ENCODE data around the gene GDPGP1.
"Not testable (repeated sequence)": the region's sequence is repeated elsewhere in the genome, so short reads cannot be mapped to it uniquely, and the experiment has no call there.

Gene GDPGP1

GRCh38 chr15:90234096-90234988, at the start of gene GDPGP1:
Gene GDPGP1 (plus strand): TSS chr15:90234209. CDS start chr15:90240909, 6,700 bp downstream.
- in situ Hi-C loops (cut with HindIII; ENCODE audit: low sequenced_read_pairs) = no loop called here

GRCh38 chr15:90184786-90185704, 49.0 kb upstream of the GDPGP1 start:
- in situ Hi-C loops (cut with HindIII; ENCODE audit: low sequenced_read_pairs) = no loop called here

DNA sequence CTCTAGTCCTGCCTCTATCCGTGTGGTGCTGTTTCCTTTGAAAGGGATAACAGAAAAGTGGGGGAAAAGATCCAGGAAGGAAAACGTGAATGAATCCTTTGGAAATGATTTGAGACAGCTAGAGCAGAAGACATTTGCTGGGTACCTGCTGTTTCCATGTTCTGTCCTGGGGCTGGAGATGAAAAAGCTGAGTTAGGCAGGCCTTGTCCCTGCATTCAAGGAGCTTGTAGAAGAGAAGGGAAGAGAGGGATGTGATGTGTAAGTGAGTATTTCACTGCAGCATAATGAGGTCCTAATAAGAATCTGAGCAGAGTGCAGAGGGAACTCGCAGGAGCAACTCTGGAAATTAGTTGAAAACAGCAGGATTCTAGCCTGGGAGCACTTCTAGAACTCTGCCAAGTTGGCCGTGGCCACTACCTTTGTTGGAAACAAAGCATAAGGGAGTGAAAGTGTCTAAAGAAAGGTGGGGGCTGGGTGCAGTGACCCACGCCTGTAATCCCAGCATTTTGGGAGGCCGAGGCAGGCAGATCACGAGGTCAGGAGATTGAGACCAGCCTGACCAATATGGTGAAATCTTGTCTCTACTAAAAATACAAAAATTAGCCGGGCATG, 46.6 kb upstream of the GDPGP1 start:
- in situ Hi-C loops (cut with HindIII; ENCODE audit: low sequenced_read_pairs) = no loop called here

- in situ Hi-C loops (cut with HindIII; ENCODE audit: low sequenced_read_pairs) = not testable (repeated sequence)
Observed at GRCh38 chr15:90188065-90188464, 45.9 kb upstream of the GDPGP1 start.

DNA sequence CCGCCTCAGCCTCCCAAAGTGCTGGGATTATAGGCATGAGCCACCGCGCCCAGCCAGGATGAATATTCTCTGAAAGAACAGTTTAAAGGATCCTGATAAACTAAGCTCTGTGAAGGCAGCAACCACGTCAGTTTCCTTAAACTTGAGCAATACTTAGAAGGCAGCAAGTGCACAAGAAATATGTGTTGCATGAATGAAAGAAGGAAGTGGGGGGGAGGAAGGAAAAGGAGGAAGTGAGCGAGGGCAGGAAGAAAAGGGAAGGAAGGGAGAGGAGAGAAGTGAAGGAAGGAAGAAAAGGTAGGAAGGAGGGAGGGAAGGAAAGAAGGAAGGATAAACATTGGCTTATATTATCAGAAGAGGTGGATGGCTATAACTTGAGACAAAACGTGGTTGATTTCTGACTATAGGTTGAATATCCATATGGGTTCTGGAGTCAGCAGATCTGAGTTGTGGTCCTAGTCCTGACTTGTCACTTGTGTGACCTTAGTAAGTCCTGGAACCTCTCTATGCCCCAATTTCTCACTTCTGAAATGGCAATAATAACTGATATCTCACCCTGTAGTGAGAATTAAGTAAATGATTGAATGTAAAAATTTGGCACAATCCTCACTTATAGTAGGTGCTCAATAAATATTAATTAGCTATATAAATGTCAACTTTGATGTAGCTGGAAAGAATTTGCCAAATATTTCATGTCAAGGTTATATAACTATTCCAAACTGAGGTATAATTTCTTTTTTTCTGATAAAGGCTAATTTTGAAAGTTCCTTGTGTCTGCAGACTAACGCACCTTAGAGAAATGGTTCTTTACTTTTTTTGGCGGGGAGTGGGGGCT, 44.9 kb upstream of the GDPGP1 start:
- in situ Hi-C loops (cut with HindIII; ENCODE audit: low sequenced_read_pairs) = no loop called here

DNA sequence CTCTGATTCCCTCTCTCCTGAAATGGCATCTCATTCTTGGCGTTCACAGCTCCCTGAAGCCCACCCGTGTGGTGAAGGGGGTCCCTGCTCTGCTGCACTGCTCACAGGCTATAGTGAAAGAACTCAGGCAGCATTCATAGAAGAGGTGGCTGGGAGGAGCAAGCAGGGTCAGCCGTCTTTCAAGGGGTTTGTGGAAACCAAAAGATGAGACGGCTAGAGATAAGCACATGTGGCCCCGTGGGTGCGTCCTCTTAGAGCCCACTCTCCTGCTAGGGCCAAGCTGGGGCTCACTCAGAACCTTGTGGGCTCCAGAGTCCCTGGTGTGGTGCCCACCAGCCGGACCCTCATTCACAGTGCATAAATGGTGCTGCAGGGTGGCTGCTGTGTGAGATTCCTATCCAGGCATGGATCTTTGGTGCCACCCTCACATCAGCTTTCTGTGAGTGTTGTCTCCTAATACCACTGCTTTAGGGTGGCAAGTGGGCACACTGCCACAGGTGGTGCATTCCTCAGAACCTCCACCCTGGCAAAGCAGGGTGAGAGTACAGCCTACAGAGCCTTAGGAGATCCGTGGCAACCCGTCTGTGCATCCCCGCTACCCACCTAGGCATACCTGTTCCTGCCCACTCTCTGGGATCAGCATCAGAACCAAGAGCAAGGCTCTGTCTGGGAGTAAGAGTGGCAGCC, 44.1 kb upstream of the GDPGP1 start:
- in situ Hi-C loops (cut with HindIII; ENCODE audit: low sequenced_read_pairs) = no loop called here

GRCh38 chr15:90190606-90191343, 43.2 kb upstream of the GDPGP1 start:
- in situ Hi-C loops (cut with HindIII; ENCODE audit: low sequenced_read_pairs) = no loop called here

GRCh38 chr15:90191344-90191687, 42.7 kb upstream of the GDPGP1 start:
- in situ Hi-C loops (cut with HindIII; ENCODE audit: low sequenced_read_pairs) = no loop called here

DNA sequence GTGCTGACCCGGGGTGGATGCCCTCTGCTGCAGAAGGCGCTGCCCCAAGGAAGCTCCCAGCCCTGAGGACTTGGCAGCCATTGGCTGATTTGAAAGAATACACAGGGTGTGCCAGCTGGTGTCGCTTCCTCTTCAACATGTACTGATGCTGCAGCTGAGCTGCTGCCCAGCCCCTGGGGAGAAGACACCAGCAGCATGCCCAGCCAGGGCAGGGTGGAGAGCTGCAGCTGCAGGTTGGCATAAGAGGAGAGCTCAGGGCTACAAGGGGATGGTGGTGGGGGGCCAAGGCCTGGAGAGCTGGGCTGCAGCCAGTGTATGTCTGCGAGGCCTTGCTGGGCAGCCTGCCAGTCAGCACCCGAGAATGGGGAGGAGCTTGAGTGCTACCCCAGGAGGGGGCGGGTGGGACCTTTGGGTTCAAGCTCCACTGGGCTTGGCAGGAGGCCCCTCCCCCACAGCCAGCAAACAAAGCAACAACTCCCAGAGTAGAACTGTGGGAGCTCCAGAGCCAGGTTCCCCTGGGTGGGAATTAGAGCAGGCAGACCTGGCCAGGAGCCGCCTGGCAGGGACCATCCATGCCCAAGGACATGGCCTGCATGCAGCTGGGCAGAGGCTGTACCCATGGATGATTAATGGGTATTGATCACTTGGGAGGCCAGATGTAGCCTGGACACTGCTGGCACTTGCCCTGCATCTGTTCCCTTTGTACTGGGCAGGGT, 42.1 kb upstream of the GDPGP1 start:
- in situ Hi-C loops (cut with HindIII; ENCODE audit: low sequenced_read_pairs) = no loop called here

DNA sequence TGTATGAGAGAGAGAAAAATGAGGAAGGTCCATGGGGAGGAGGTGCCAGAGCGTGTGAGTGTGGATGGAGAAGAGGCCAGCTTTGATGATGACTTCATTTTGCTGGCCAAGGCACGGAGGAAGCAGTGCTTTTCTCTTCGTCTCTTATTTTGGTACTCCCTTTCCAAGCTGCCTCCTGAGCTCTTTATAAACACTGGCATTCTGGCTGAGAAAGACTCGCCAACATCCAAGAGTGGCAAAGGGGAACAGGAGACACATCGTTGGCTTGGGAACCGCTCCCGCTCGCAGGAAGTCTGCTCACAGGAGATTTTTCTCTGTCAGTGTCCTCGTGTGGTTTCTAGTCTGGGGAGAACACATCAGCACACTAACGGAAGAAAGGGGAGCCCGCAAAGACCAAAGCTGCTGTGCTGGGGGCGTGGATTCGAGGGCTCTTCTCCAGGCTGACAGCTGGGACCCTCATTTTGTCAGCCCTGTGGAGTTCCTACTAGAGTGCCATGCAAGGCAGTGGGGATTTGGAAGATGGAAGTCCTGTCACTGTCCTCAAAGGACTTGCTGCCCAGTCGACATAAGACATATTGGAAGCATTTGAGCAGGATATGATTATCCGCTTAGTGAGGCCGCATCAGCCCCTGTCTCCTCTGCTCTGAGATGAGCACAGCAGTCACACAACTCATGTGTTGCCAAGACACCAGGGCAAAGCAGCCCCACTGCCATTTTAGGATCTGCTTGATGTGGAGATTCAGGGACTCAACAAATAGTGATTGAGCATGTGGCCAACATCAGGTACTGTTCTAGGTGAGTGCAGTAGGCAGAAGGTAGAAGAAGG, 40.8 kb upstream of the GDPGP1 start:
- in situ Hi-C loops (cut with HindIII; ENCODE audit: low sequenced_read_pairs) = no loop called here

DNA sequence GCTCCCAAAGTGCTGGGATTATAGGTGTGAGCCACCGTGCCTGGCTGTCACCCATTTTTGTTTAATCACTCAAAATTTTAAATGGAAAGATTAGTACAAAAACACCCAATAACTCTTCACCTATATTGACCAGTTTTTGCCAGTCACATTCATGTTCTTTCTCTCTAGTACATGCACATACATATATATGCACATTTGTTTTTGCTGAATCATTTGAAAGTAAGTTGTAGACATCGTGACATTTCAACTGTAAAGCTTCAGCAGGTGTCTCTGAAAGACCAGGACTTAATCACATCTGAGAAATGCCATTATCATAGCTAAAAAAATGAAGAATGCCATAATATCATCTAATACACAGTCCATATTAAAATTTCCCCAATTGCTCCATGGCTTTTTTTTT, 39.4 kb upstream of the GDPGP1 start:
- in situ Hi-C loops (cut with HindIII; ENCODE audit: low sequenced_read_pairs) = no loop called here

DNA sequence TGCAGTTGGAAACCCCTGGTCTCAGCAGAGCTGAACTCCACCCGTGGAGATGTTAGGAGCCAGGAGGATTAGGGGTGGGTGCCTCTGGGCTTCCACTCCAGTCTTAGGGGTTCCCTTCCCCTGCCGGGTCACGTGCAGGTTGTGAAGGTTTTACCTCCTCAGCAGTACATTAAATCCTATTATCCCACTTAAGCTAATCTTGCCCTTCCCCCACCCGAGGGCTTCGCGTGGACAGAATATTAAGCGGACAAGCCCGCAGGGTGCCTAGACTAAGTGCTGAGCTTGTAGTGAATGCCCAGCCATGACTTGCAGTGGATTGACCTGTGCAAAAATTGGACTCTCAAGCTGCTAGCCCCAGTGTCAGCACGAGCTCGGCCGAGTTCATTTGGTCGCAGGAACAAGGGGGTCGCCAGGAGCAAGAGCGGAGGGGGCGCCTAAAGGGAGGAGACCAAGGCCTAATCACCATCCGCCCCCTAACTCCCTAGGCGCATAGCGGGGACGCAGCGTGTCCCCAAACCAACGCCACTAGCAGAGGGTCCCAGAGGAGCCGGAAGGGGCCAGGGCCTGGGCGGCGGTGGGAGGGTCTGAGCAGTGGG, 33.4 kb upstream of the GDPGP1 start:
- in situ Hi-C loops (cut with HindIII; ENCODE audit: low sequenced_read_pairs) = no loop called here

GRCh38 chr15:90201130-90201943, 32.7 kb upstream of the GDPGP1 start, which contains the start of gene SEMA4B:
Gene SEMA4B (plus strand): TSS chr15:90201330. CDS start chr15:90201579, 249 bp downstream.
- in situ Hi-C loops (cut with HindIII; ENCODE audit: low sequenced_read_pairs) = no loop called here

- in situ Hi-C loops (cut with HindIII; ENCODE audit: low sequenced_read_pairs) = no loop called here
Observed at GRCh38 chr15:90201944-90202375, 32.0 kb upstream of the GDPGP1 start.

- in situ Hi-C loops (cut with HindIII; ENCODE audit: low sequenced_read_pairs) = no loop called here
Observed at GRCh38 chr15:90202929-90203328, 31.1 kb upstream of the GDPGP1 start.

GRCh38 chr15:90203473-90203872, 30.5 kb upstream of the GDPGP1 start:
- in situ Hi-C loops (cut with HindIII; ENCODE audit: low sequenced_read_pairs) = no loop called here
